SK-N-SH (cell line): ENCODE measurements around the gene STK40. TPM values are rescaled to one million over a fixed set of nuclear protein-coding genes. Genes with fewer than 3 reads are reported as not detected.

Source experiments
- CTCF ChIA-PET: fragments of 300-600, 350-600 bp; formaldehyde crosslinking; extraction: SDS; loops from one replicate; lab custom pipeline; 2021; lab: Yijun Ruan, JAX
- POLR2A ChIA-PET: fragments of 350-600 bp; sonication (Branson Sonifier 250); formaldehyde crosslinking; extraction: SDS; loops from one replicate; lab custom pipeline; 2020; ENCODE audit warnings: antibody characterized with exemption, inconsistent platforms; lab: Yijun Ruan, JAX
- DNase-seq: peaks from one replicate; pipeline ENCODE4 v3.0.0; 2012
- H2AFZ ChIP-seq: fragments of 200-600 bp; sonication (generic); 2 replicates; pipeline ENCODE4 v1.8.1; 2016; ENCODE audit warnings: antibody characterized with exemption, mild to moderate bottlenecking, low read depth
- H3F3A ChIP-seq: fragments of 200-600 bp; sonication (generic); replicated peaks from 2 replicates; pipeline ENCODE3; 2016; ENCODE audit warnings: antibody characterized with exemption, mild to moderate bottlenecking; ENCODE audit not compliant: insufficient read depth
- H3K27ac ChIP-seq, 2 experiments: fragments of 200-500 bp in 1 of 2; fragments of 200-600 bp in 1 of 2; sonication (Bioruptor generic) in 1 of 2; sonication (generic), shearing (Covaris generic) in 1 of 2; 2 replicates each; pipeline versions ENCODE4 v1.5.1 to v1.6.1; 2014 to 2016; ENCODE audit warnings: low read depth in 2 of 2, inconsistent platforms in 1 of 2, low read length in 1 of 2, mild to moderate bottlenecking in 1 of 2, mixed read lengths in 1 of 2
- H3K27me3 ChIP-seq: fragments of 200-600 bp; sonication (generic), shearing (Covaris generic); 2 replicates; pipeline ENCODE4 v1.6.1; 2016; ENCODE audit warnings: mixed run types; ENCODE audit not compliant: insufficient read depth
- H3K36me3 ChIP-seq, 2 experiments: fragments of 200-500 bp in 1 of 2; fragments of 200-600 bp in 1 of 2; sonication (Bioruptor generic) in 1 of 2; sonication (generic) in 1 of 2; replicated peaks in 1 of 2; 2 replicates each; pipeline versions ENCODE3 to v1.5.1; 2014 to 2016; ENCODE audit warnings: low read length in 1 of 2, mild to moderate bottlenecking in 1 of 2; ENCODE audit not compliant: insufficient read depth in 2 of 2, control insufficient read depth in 1 of 2
- H3K4me1 ChIP-seq, 2 experiments: fragments of 200-500 bp in 1 of 2; fragments of 200-600 bp in 1 of 2; sonication (Bioruptor generic) in 1 of 2; sonication (generic), shearing (Covaris generic) in 1 of 2; 2 replicates each; pipeline versions ENCODE4 v1.5.1 to v1.6.1; 2014 to 2016; ENCODE audit warnings: low read depth in 1 of 2, low read length in 1 of 2, mixed run types in 1 of 2; ENCODE audit not compliant: insufficient read depth in 2 of 2, control insufficient read depth in 1 of 2
- H3K4me2 ChIP-seq: fragments of 200-600 bp; sonication (generic), shearing (Covaris generic); 2 replicates; pipeline ENCODE4 v1.6.1; 2017; ENCODE audit warnings: mixed run types
- H3K4me3 ChIP-seq, 2 experiments: fragments of 200-500 bp in 1 of 2; fragments of 200-600 bp in 1 of 2; sonication (Bioruptor generic) in 1 of 2; sonication (generic), shearing (Covaris generic) in 1 of 2; 2 replicates each; pipeline versions ENCODE4 v1.5.1 to v1.8.1; 2014 to 2016; ENCODE audit warnings: low read depth in 2 of 2, inconsistent platforms in 1 of 2, low read length in 1 of 2, mild to moderate bottlenecking in 1 of 2, mixed read lengths in 1 of 2, moderate library complexity in 1 of 2
- H3K79me2 ChIP-seq: fragments of 200-600 bp; sonication (generic); 2 replicates; pipeline ENCODE4 v1.8.1; 2017; ENCODE audit warnings: mild to moderate bottlenecking; ENCODE audit not compliant: insufficient read depth
- H3K9ac ChIP-seq: fragments of 200-600 bp; sonication (generic); 2 replicates; pipeline ENCODE4 v1.6.1; 2017; ENCODE audit warnings: mixed run types
- H3K9me2 ChIP-seq: fragments of 200-600 bp; sonication (generic); 2 replicates; pipeline ENCODE4 v1.6.1; 2017; ENCODE audit warnings: mixed run types
- H3K9me3 ChIP-seq: fragments of 200-600 bp; sonication (generic); 2 replicates; pipeline ENCODE4 v1.6.1; 2017; ENCODE audit warnings: mixed run types, mild to moderate bottlenecking, moderate library complexity
- H4K20me1 ChIP-seq: fragments of 200-600 bp; sonication (generic); 2 replicates; pipeline ENCODE4 v1.6.1; 2017; ENCODE audit warnings: mild to moderate bottlenecking, mixed run types; ENCODE audit not compliant: insufficient read depth
- CHD2 ChIP-seq: fragments of 150-350 bp; IDR thresholded peaks from 2 replicates; pipeline ENCODE4 v1.6.1; 2018; ENCODE audit warnings: low read length; ENCODE audit not compliant: partially characterized antibody
- CTCF ChIP-seq: fragments of 200-600 bp; sonication (generic); IDR thresholded peaks from 2 replicates; pipeline ENCODE4 v1.6.1; 2017; ENCODE audit warnings: antibody characterized with exemption, mild to moderate bottlenecking, moderate library complexity
- EZH2phosphoT487 ChIP-seq: fragments of 200-600 bp; sonication (generic); IDR thresholded peaks from 2 replicates; pipeline ENCODE4 v1.6.1; 2017; ENCODE audit warnings: low read depth, mixed run types, mild to moderate bottlenecking, antibody characterized with exemption, moderate library complexity, borderline replicate concordance
- FOSL2 ChIP-seq: IDR thresholded peaks from 2 replicates; pipeline ENCODE4 v1.4.0; 2012; ENCODE audit warnings: low read depth, mild to moderate bottlenecking, moderate library complexity, borderline replicate concordance
- GABPA ChIP-seq: IDR thresholded peaks from 2 replicates; pipeline ENCODE4 v1.4.0; 2012; ENCODE audit warnings: low read depth, mild to moderate bottlenecking
- MEF2A ChIP-seq: IDR thresholded peaks from 2 replicates; pipeline ENCODE4 v1.4.0; 2012; ENCODE audit warnings: low read depth, borderline replicate concordance
- MXI1 ChIP-seq: IDR thresholded peaks from 2 replicates; pipeline ENCODE4 v1.6.1; 2012; ENCODE audit warnings: mild to moderate bottlenecking, low read depth, low read length, improper control_type of control experiment
- POLR2AphosphoS5 ChIP-seq: IDR thresholded peaks from 2 replicates; pipeline ENCODE4 v1.6.1; 2012; ENCODE audit warnings: low read depth, low read length
- SMC3 ChIP-seq: IDR thresholded peaks from 2 replicates; pipeline ENCODE4 v1.6.1; 2012; ENCODE audit warnings: low read depth, low read length, improper control_type of control experiment
- TEAD4 ChIP-seq: IDR thresholded peaks from 2 replicates; pipeline ENCODE4 v1.4.0; 2012; ENCODE audit warnings: mild to moderate bottlenecking, borderline replicate concordance; ENCODE audit not compliant: insufficient read depth
- YY1 ChIP-seq: IDR thresholded peaks from 2 replicates; pipeline ENCODE4 v1.4.0; 2012; ENCODE audit warnings: low read depth, mild to moderate bottlenecking
- whole genome bisulfite sequencing: methylation state at CpG from one replicate; pipeline ENCODE4 v1.1.6; 2017; ENCODE audit warnings: low lambda C conversion rate; 5-methylcytosine and 5-hydroxymethylcytosine counted together
- polyA plus RNA-seq, 3 experiments: library from polyadenylated mRNA; depleted of rRNA; stranded (reverse); fragments of >200 nt; gene quantifications; 2 replicates each; pipeline ENCODE4 v1.2.3, GENCODE V29; 2012

The STK40 gene
- polyA plus RNA-seq, 1 of the 3 experiments (the other 2 are of a cell fraction), result 43.3 TPM

GRCh38 chr1:36425791-36426190 is 40.1 kb upstream of the STK40 start:
- DNase-seq, result no peak
- CTCF ChIA-PET, result interaction anchor here (1.1 to 1.9 kb wide), 3 partner anchors 14 to 263 kb away, joined by 3 to 5 read pairs (median 5); no protein-coding TSS in a partner anchor

GRCh38 chr1:36421649-36422048 is 35.9 kb upstream of the STK40 start:
- ChIA-PET CTCF (interaction anchor here (0.6 to 5.3 kb wide), 14 partner anchors 10 to 287 kb away, joined by 3 to 38 read pairs (median 4); partner anchors contain the start of gene TRAPPC3), POLR2A (no interaction called here)
- no peak overlapping the region for H3K4me3 ChIP-seq
- no peak overlapping the region for H3K9ac ChIP-seq
- H3K27ac ChIP-seq, result no peak overlapping the region
- H3K36me3 ChIP-seq, result peaks cover 0 to 16% of the 10 kb centered on the region in 2 experiments
- H3K79me2 ChIP-seq, result no peaks in the 10 kb centered on the region
- no peaks in the 10 kb centered on the region for H4K20me1 ChIP-seq
- WGBS, result 77% methylated on average over 7 of the region's 7 CpGs
- DNase-seq, result no peak
- no peaks in the 10 kb centered on the region for H3K27me3 ChIP-seq
- H3K9me3 ChIP-seq, result no peaks in the 10 kb centered on the region
- H3K4me2 ChIP-seq, result no peak overlapping the region
- no peak overlapping the region for H2AFZ ChIP-seq
- H3K4me1 ChIP-seq, result peaks cover 0 to 5% of the 10 kb centered on the region in 2 experiments; a peak in 2 of 4 replicates
- TF ChIP-seq SMC3 (no peak), CTCF (no peak), CHD2 (no peak), FOSL2 (no peak), GABPA (no peak)
- H3F3A ChIP-seq, result peaks cover 4% of the 10 kb centered on the region
- no peaks in the 10 kb centered on the region for H3K9me2 ChIP-seq

More at GRCh38 chr1:36425791-36426190, 40.1 kb upstream of the STK40 start:
- 81% methylated on average over 4 of the region's 4 CpGs for WGBS
- Histone ChIP-seq H3F3A (no peaks in the 10 kb centered on the region), H3K27me3 (no peaks in the 10 kb centered on the region), H3K9me2 (no peaks in the 10 kb centered on the region), H3K4me3 (no peak overlapping the region), H4K20me1 (no peaks in the 10 kb centered on the region), H3K36me3 (peaks cover 0 to 16% of the 10 kb centered on the region in 2 experiments), H3K9me3 (no peaks in the 10 kb centered on the region), H3K9ac (no peak overlapping the region), H2AFZ (no peak overlapping the region), H3K4me1 (no peaks in the 10 kb centered on the region; a peak in 1 of 4 replicates), H3K4me2 (no peak overlapping the region), H3K27ac (no peak overlapping the region), H3K79me2 (no peaks in the 10 kb centered on the region)
- TF ChIP-seq MEF2A (no peak), POLR2AphosphoS5 (no peak), MXI1 (no peak), YY1 (no peak), EZH2phosphoT487 (no peak), TEAD4 (no peak)
- POLR2A ChIA-PET, result no interaction called here
